Activated CD4-positive, alpha-beta T cell treated with anti-CD3 and anti-CD28 coated beads, Interleukin-2, amount 50 U/mL, for 48 hours (primary cell): ENCODE data around the gene LRRC73.
"Not testable (repeated sequence)": the region's sequence is repeated elsewhere in the genome, so short reads cannot be mapped to it uniquely, and the experiment has no call there.

ENCODE experiments used
- DNase-seq, 2 experiments: peaks; one replicate each; pipeline ENCODE4 v3.0.0-alpha.2; 2020

Gene LRRC73

DNA sequence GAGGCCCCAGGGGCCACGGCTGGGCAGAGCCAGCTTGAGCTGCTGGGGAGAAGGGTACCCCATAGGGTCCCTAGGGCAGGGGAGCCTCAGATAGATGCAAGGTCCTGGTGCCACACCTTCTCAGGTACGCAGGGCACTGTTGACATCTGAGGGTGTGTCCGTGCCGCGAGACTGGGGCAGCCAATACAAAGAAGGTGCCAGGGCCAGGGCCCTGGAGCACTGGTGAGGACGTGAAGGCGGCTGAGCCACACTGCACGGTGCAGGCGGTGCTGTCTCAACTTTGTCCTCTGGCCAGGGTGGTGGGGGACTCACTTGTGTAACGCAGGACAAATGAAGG is 649 bp upstream of the LRRC73 start:
- DNase-seq, result no peak

DNA sequence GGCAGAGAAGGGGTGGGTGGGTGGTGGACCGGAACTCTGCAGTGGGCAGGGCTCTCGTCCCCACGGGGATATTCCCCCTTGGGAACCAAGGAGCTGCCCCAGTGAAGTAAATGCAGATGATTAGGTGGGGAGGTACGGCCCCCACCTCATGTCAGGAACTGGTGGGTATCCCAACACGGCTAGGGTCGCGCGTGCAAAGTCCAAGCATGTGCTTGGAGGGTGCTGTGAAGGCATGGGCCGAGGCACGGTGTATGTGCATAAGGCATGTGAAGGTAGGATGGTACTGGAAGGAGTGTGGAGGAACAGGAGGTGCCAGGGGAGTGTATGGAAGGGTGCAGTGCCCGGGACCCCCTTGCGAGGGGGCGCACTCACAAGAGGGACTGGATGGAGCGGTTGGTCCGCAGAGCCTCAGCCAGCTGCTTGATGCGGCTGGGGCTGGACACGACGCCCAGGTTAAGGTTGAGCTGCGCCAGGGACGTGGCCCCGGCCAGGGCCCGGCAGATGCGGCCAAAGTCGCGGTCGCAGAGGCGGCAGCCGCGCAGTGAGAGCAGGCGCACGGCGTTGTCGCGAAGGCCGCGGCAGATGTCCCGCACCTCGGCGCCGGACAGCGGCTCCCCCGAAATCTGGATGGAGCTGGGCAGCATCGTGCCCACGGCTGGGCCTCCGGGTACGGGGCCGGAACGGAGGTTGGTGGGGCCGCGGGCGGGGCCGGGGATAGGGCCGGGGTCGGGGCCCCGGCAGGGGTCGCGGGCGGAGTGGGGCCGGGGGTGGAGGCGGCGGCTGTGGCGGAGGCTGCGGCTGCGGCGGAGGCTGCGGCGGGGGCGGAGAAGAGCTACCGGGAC is 783 bp downstream of the LRRC73 start:
- DNase-seq, result no peak

DNA sequence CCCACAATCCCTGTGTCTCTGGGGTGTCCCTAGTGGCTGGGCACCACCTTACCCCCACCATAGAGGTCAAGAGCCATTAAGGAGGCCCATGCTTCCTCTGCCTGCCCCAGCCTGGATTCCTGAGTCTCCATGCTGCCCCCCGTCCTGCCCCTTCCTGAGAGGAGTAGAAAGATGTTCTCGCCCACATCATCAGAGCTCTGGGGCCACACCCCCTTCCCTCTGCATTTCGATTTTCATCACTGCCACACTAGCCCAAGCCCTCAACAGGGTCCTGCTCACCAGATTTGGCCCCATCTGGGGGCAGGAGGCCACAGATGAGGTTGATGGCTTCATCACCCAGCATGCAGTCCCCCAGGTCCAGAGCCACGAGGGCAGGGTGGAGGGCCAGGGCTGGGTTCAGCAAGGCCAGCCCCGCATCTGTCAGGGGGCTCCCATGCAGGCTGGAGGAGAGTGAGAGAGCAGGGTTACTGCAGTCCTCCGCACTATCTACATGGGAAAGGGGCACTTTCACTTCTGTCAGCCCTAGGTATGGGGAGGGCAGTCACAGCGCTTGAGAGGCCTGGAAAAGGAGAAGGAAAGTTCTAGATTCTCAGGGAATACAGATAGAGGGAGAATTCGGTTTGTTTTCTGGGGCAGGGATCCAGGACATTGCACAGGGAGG is 1.5 kb downstream of the LRRC73 start:
- DNase-seq, result no peak

GRCh38 chr6:43506667-43507471 is 3.3 kb downstream of the LRRC73 start:
- peak; percentile 79 to 87 for DNase-seq

GRCh38 chr6:43506171-43506570 is 4.0 kb downstream of the LRRC73 start:
- DNase-seq, result no peak

DNA sequence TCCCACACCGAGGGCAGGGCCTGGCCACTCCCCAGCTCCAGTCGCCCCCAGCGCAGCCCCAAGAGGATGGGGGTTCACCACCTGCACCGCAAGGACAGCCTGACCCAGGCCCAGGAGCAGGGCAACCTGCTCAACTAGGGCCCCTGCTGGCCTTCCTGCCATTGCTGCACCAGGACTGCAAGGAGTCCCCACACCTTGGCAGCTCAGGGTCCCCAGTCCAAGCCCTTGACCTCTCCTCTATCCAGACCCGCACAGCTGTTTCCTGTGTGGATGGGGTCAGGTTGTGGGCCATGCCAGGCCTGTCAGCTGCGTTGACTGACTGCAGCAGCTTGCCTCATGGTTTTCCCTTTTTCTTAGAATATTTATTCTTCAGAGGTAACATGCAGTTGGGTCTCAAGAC is 4.4 kb downstream of the LRRC73 start:
- no peak for DNase-seq

- no peak for DNase-seq
These were observed 5.2 kb downstream of the LRRC73 start for GRCh38 chr6:43504756-43505593.

DNA sequence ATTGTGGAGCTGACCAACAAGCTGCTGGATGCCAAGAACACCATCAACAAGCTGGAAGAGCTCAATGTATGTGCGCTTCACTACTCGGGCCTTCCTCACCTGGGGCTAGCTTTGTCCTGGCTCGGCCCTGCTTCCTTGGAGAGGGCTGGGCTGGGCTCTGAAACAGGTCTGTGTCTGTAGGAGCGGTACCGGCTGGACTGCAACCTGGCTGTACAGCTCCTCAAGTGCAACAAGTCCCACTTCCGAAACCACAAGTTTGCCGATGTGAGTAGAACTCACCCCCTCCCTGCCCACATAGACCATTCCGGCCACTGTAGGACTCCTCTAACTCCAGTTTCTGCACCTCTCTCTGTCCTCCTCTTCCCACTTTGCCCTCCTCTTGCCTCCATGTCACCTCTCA is 6.7 kb downstream of the LRRC73 start:
- no peak for DNase-seq

GRCh38 chr6:43502666-43503065 is 7.5 kb downstream of the LRRC73 start:
- no peak for DNase-seq

GRCh38 chr6:43500921-43501320 is 9.2 kb downstream of the LRRC73 start:
- no peak for DNase-seq

- no peak for DNase-seq
These were observed 10.9 kb downstream of the LRRC73 start for GRCh38 chr6:43499028-43499815.

DNA sequence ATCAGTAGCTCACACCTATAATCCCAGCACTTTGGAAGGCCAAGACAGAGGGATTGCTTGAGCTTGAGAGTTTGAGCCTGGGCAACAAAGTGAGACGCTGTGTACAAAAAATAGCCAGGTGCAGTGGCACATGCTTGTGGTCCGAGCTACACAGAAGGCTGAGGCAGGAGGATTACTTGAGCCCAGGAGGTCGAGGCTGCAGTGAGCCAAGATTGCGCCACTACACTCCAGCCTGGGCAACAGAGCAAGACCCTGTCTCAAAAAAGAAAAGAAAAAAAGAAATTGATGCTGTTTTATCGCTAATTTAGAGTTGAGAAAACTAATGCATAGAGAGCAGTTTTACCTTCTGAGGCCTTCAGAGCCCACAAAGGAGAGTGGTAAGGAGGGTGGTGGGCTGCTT is 11.9 kb downstream of the LRRC73 start:
- DNase-seq, result not testable (repeated sequence)

DNA sequence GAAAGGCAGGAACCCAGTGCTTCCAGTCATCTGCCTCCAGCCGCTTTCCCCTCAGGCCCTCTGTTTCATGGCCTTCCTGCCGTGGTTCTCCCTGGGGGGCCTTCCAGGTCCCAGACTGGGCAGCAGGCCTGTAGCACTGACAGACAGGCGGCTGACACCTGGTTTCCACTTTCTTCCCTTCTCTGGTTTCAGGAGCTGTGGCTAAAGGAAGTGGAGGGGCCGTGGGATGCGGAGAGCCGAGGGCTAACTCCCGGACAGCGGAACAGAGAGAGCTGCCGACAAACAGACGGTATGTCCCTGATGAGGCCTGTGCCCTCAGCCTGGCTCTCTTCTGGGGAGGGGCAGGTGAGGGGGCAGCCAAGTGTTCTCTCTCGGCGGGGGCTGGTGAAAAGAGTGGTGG is 12.5 kb downstream of the LRRC73 start:
- DNase-seq, result no peak

DNA sequence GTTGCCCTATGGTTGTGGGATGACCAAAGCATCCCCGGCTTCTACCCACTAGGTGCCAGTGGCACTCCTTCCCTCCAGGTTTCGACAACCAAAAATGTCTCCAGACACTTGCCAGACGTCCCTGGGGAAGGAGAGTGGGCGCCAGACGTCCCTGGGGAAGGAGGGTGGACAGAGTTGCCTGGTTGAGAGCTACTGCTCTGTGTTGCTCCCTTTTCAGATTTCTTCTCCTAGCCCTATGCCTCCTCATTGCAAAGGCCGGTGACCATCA is 13.1 kb downstream of the LRRC73 start:
- DNase-seq, result no peak

- DNase-seq, result no peak
These were observed 13.6 kb downstream of the LRRC73 start for GRCh38 chr6:43496370-43497128.

DNA sequence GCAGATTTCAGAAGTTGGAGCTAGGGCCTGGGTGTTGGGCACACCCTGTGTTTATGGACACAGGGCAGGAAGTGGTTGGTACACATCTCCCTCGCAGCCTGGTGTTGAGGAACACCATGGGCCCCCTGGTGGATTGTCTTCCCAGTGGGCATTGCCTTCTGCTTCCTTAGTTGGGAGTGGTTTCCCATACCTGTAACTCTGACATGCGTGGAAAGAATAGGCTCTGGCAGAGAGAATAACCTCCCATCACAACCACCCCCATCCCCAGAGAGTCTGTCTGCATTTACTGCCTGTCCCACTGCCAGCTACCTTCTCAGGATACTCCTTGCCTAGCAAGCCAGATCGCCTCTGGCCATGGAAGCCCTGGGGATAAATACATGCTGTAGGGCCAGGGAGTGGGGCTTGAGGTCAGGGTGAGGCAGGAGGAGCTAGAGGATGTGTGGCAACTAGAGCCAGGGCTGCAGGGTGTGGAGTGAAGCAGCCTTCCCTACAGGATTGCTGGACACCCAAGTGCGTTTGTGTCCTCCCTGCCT is 14.7 kb downstream of the LRRC73 start:
- no peak for DNase-seq

DNA sequence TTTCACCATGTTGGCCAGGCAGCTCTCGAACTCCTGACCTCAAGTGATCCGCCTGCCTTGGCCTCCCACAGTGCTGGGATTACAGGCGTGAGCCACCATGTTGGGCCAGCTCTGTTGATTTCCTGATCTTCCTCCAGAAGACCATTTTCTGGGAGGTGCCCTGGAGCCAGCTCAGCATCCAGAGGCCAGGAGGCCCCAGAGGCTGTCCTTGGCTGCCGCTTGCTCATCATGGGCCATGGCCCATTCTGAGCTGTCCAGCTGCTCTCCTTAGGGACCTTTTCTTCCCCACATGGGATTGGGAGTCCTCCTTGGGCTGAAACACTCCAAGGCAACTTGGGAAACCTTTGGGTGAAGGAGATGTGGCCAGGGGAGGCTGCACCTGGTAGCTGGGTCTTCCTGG is 15.4 kb downstream of the LRRC73 start:
- no peak for DNase-seq

DNA sequence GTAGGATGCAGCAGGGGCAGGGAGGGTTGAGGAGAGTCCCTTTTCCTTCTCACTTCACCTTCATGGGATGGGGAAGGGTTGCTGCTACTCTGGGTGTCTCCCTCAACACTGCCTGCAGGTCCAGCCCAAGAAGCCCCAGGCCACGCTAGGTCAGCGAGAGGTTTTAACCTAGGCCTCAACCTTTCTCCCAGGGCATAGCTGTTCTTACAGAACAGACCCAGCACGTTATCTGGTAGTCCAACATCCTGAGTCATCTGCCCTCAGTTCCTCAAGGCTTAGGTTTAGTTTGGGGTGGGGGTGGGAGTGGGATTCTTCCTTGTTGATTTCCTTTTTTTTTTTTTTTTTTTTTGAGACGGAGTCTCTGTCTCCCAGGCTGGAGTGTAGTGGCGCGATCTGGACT is 15.8 kb downstream of the LRRC73 start:
- no peak for DNase-seq

GRCh38 chr6:43493833-43494232 is 16.3 kb downstream of the LRRC73 start:
- no peak for DNase-seq

- DNase-seq, result no peak
These were observed 16.9 kb downstream of the LRRC73 start for GRCh38 chr6:43493230-43493629.

DNA sequence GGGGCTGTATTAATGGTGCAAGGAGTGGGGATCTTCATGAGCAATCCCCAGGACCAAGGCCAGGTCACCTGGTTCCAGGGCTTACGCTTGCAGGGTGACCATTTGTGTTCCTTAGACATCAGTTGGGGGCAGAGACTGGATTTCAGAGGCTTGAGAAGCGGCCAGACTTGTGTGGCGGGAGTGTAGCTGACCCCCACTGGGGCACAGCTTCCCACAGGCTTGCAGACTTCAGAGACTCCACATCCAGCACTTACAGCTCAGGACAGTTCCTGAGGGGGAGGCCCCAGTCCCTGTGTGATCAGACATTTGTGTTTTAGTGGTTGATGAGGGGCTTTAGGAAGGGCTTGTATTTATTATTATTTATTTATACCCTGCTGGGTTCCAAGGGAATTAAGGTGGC is 17.5 kb downstream of the LRRC73 start:
- no peak for DNase-seq
